ENCODE results near the gene PROM2. TPM values are rescaled to one million over a fixed set of nuclear protein-coding genes. Genes with fewer than 3 reads are reported as not detected.

The PROM2 gene
- total RNA-seq, 1 donor from 2014 or later: 1.3 TPM

DNA sequence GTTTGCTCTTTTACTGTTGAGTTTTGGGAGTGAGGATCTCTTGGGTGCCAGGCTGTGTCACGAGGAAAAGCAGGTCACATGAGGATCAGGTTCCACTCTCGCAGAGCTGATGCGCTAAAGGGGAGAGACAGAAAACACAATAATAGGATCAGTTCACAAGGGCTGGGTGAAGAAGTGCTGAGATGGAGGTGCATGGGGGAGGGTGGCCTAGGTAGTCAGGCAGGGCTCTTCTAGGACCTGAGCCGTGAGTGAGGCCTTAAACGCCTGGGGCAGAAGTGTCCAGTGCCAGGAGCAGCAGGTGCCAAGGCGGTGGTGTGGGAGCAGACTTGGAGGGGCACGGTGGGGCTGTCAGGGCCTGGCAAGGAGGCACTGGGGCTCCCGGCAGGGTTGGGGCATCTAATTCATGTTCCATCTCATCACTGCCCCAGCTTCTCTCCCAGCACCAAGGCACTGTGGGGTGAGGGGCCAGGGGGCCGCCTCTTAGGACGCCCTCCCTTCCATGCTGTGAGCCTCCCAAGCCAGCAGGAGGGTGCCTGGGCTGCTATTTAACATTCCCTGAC lies 32.2 kb downstream of the PROM2 start:
- peaks cover 2% of the 10 kb centered on the region for H3K27me3 Mint-ChIP-seq (ENCODE audit: unreplicated experiment)
- H3K27ac Mint-ChIP-seq (ENCODE audit: unreplicated experiment): no peak overlapping the region
- TF ChIP-seq, protein P1, sequence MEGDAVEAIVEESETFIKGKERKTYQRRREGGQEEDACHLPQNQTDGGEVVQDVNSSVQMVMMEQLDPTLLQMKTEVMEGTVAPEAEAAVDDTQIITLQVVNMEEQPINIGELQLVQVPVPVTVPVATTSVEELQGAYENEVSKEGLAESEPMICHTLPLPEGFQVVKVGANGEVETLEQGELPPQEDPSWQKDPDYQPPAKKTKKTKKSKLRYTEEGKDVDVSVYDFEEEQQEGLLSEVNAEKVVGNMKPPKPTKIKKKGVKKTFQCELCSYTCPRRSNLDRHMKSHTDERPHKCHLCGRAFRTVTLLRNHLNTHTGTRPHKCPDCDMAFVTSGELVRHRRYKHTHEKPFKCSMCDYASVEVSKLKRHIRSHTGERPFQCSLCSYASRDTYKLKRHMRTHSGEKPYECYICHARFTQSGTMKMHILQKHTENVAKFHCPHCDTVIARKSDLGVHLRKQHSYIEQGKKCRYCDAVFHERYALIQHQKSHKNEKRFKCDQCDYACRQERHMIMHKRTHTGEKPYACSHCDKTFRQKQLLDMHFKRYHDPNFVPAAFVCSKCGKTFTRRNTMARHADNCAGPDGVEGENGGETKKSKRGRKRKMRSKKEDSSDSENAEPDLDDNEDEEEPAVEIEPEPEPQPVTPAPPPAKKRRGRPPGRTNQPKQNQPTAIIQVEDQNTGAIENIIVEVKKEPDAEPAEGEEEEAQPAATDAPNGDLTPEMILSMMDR (IDR thresholded peaks at IDR 0.05): no peak
- DNase-seq (ENCODE audit: extremely low spot score, unreplicated experiment): no peak
- H3K4me3 Mint-ChIP-seq (ENCODE audit: unreplicated experiment): no peak overlapping the region
- H3K9me3 Mint-ChIP-seq (ENCODE audit: unreplicated experiment): no peaks in the 10 kb centered on the region
- no peaks in the 10 kb centered on the region for H3K36me3 Mint-ChIP-seq (ENCODE audit: unreplicated experiment)
- no peaks in the 10 kb centered on the region for H3K4me1 Mint-ChIP-seq (ENCODE audit: unreplicated experiment)

DNA sequence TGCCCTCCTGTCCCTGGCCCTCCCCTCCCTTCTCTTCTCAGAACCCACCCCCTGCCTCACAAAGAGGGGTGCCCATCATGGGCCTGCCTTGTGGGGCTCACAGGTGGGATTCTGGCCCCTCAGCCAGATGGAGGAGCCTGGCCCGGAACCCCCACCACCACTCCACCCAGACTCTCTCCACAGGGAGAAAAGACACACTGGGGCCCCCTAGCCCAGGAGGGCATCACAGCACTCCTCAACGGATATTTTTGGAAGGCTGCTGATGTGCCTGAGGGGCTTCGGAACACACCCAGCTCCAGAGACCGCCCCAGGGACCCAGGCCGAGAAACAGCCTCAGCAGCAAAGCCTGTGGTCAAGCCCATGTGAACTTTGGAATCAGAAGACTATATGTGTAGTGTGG lies 32.8 kb downstream of the PROM2 start:
- TF ChIP-seq, protein P1 (IDR thresholded peaks at IDR 0.05): no peak
- Mint-ChIP-seq H3K27me3 (ENCODE audit: unreplicated experiment) (peaks cover 2% of the 10 kb centered on the region), H3K27ac (ENCODE audit: unreplicated experiment) (no peak overlapping the region), H3K9me3 (ENCODE audit: unreplicated experiment) (no peaks in the 10 kb centered on the region), H3K4me3 (ENCODE audit: unreplicated experiment) (no peak overlapping the region), H3K36me3 (ENCODE audit: unreplicated experiment) (no peaks in the 10 kb centered on the region), H3K4me1 (ENCODE audit: unreplicated experiment) (no peaks in the 10 kb centered on the region)
- no peak for DNase-seq (ENCODE audit: extremely low spot score, unreplicated experiment)

DNA sequence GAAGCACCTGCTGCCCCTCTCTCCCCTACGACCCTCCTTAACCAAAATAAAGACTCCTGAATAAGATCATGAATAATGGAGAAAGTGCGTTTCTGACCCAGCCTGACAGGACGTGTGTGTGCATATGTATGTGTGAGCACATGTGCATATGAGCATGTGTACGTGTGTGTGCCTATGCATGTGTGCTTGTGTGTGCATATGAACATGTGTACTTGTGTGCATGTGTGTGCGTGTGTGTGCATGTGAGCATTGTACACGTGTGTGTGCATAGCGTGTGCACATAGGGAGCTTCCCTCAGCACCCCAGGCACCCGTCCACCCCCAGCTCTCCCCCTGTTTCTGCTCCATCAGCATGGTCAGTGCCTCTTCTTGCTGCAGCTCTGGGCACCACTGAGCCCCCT lies 33.6 kb downstream of the PROM2 start:
- Mint-ChIP-seq H3K9me3 (ENCODE audit: unreplicated experiment) (no peaks in the 10 kb centered on the region), H3K4me3 (ENCODE audit: unreplicated experiment) (no peak overlapping the region), H3K27me3 (ENCODE audit: unreplicated experiment) (peaks cover 2% of the 10 kb centered on the region), H3K4me1 (ENCODE audit: unreplicated experiment) (no peaks in the 10 kb centered on the region), H3K36me3 (ENCODE audit: unreplicated experiment) (no peaks in the 10 kb centered on the region), H3K27ac (ENCODE audit: unreplicated experiment) (no peak overlapping the region)
- TF ChIP-seq, protein P1 (IDR thresholded peaks at IDR 0.05): no peak
- DNase-seq (ENCODE audit: extremely low spot score, unreplicated experiment): no peak

DNA sequence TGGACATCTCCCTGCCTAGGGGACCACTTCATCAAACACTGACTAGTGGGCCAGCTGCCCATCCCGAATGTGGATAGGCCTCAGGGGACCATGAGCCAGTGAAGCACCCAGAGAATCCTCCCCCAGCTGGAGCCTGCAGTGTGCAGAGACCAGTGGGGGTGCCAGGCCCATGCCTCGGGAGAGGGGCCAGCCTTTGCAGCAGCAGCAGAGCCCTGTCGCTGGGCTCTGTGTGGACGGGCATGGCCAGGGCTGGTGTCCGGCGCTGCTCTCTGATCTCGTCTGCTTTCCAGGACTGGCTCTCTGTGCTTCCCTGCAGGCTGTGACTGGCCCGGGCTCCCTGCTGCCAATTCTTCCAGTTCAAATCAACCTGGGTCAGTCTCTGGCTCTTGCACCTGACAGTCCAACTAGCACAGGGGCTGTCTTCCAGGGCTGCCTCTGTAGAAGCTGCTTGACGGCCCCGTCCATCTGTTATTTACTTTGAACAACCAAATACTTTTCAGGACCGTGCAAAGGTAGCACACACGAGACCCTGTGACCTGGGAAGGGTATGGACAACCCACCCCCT lies 34.3 kb downstream of the PROM2 start:
- no peaks in the 10 kb centered on the region for H3K4me1 Mint-ChIP-seq (ENCODE audit: unreplicated experiment)
- no peaks in the 10 kb centered on the region for H3K36me3 Mint-ChIP-seq (ENCODE audit: unreplicated experiment)
- no peak for DNase-seq (ENCODE audit: extremely low spot score, unreplicated experiment)
- TF ChIP-seq, protein P1 (IDR thresholded peaks at IDR 0.05): no peak
- H3K4me3 Mint-ChIP-seq (ENCODE audit: unreplicated experiment): no peak overlapping the region
- peaks cover 2% of the 10 kb centered on the region for H3K27me3 Mint-ChIP-seq (ENCODE audit: unreplicated experiment)
- no peak overlapping the region for H3K27ac Mint-ChIP-seq (ENCODE audit: unreplicated experiment)
- no peaks in the 10 kb centered on the region for H3K9me3 Mint-ChIP-seq (ENCODE audit: unreplicated experiment)

DNA sequence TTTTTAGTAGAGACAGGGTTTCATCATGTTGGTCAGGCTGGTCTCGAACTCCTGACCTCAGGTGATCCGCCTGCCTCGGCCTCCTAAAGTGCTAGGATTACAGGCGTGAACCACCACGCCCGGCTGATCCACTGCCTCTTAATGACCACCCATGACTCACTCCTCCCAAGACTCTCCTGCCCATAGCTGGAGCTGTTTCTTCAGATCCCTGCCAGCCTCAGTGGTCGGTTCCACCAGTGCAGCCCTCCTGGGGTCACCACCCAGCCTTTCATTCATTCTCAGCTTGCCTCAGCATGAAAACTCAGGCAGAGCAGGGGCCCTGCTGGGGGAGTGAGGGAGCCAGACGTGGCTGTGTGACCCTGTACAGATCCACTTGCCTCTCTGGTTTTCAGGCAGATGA lies 35.4 kb downstream of the PROM2 start:
- H3K27me3 Mint-ChIP-seq (ENCODE audit: unreplicated experiment): peaks cover 2% of the 10 kb centered on the region
- H3K4me3 Mint-ChIP-seq (ENCODE audit: unreplicated experiment): no peak overlapping the region
- H3K4me1 Mint-ChIP-seq (ENCODE audit: unreplicated experiment): no peaks in the 10 kb centered on the region
- H3K36me3 Mint-ChIP-seq (ENCODE audit: unreplicated experiment): no peaks in the 10 kb centered on the region
- no peak overlapping the region for H3K27ac Mint-ChIP-seq (ENCODE audit: unreplicated experiment)
- DNase-seq (ENCODE audit: extremely low spot score, unreplicated experiment): no peak
- H3K9me3 Mint-ChIP-seq (ENCODE audit: unreplicated experiment): no peaks in the 10 kb centered on the region
- TF ChIP-seq, protein P1 (IDR thresholded peaks at IDR 0.05): no peak
